ENCODE results near the gene ZBTB7C.

ZBTB7C gene

GRCh38 chr18:47983946-47984345 lies 425.2 kb downstream of the ZBTB7C start:
- H3K36me3 Mint-ChIP-seq (ENCODE audit: low read depth): no peaks in the 10 kb centered on the region
- no peak overlapping the region for H3K4me3 Mint-ChIP-seq
- no peaks in the 10 kb centered on the region for H3K27me3 Mint-ChIP-seq
- DNase-seq: no peak
- no peaks in the 10 kb centered on the region for H3K4me1 Mint-ChIP-seq (ENCODE audit: low read depth)
- H3K9me3 Mint-ChIP-seq: no peaks in the 10 kb centered on the region
- H3K27ac Mint-ChIP-seq: no peak overlapping the region

- Mint-ChIP-seq H3K9me3 (no peaks in the 10 kb centered on the region), H3K4me3 (no peak overlapping the region), H3K27me3 (no peaks in the 10 kb centered on the region), H3K27ac (no peak overlapping the region), H3K36me3 (ENCODE audit: low read depth) (no peaks in the 10 kb centered on the region), H3K4me1 (ENCODE audit: low read depth) (no peaks in the 10 kb centered on the region)
- no peak for DNase-seq
Observed at GRCh38 chr18:47983055-47983454, 426.1 kb downstream of the ZBTB7C start.

GRCh38 chr18:47981830-47982229 lies 427.4 kb downstream of the ZBTB7C start:
- H3K27ac Mint-ChIP-seq: no peak overlapping the region
- H3K9me3 Mint-ChIP-seq: no peaks in the 10 kb centered on the region
- no peak overlapping the region for H3K4me3 Mint-ChIP-seq
- H3K4me1 Mint-ChIP-seq (ENCODE audit: low read depth): no peaks in the 10 kb centered on the region
- H3K36me3 Mint-ChIP-seq (ENCODE audit: low read depth): no peaks in the 10 kb centered on the region
- no peaks in the 10 kb centered on the region for H3K27me3 Mint-ChIP-seq
- DNase-seq: no peak

- no peaks in the 10 kb centered on the region for H3K36me3 Mint-ChIP-seq (ENCODE audit: low read depth)
- H3K27me3 Mint-ChIP-seq: no peaks in the 10 kb centered on the region
- no peaks in the 10 kb centered on the region for H3K9me3 Mint-ChIP-seq
- H3K4me3 Mint-ChIP-seq: no peak overlapping the region
- H3K27ac Mint-ChIP-seq: no peak overlapping the region
- H3K4me1 Mint-ChIP-seq (ENCODE audit: low read depth): no peaks in the 10 kb centered on the region
- no peak for DNase-seq
Observed at GRCh38 chr18:47981320-47981719, 427.9 kb downstream of the ZBTB7C start.

- no peaks in the 10 kb centered on the region for H3K36me3 Mint-ChIP-seq (ENCODE audit: low read depth)
- H3K4me1 Mint-ChIP-seq (ENCODE audit: low read depth): no peaks in the 10 kb centered on the region
- no peak overlapping the region for H3K27ac Mint-ChIP-seq
- no peak overlapping the region for H3K4me3 Mint-ChIP-seq
- no peak for DNase-seq
- no peaks in the 10 kb centered on the region for H3K27me3 Mint-ChIP-seq
- H3K9me3 Mint-ChIP-seq: no peaks in the 10 kb centered on the region
Observed at GRCh38 chr18:47979611-47980200, 429.5 kb downstream of the ZBTB7C start.

GRCh38 chr18:47978603-47979002 lies 430.6 kb downstream of the ZBTB7C start:
- no peaks in the 10 kb centered on the region for H3K9me3 Mint-ChIP-seq
- H3K4me3 Mint-ChIP-seq: no peak overlapping the region
- no peak for DNase-seq
- peaks cover 4% of the 10 kb centered on the region for H3K27me3 Mint-ChIP-seq
- H3K36me3 Mint-ChIP-seq (ENCODE audit: low read depth): no peaks in the 10 kb centered on the region
- no peaks in the 10 kb centered on the region for H3K4me1 Mint-ChIP-seq (ENCODE audit: low read depth)
- H3K27ac Mint-ChIP-seq: no peak overlapping the region

- Mint-ChIP-seq H3K4me3 (no peak overlapping the region), H3K36me3 (ENCODE audit: low read depth) (no peaks in the 10 kb centered on the region), H3K27me3 (peaks cover 5% of the 10 kb centered on the region), H3K9me3 (no peaks in the 10 kb centered on the region), H3K4me1 (ENCODE audit: low read depth) (no peaks in the 10 kb centered on the region), H3K27ac (no peak overlapping the region)
- DNase-seq: no peak
Observed at GRCh38 chr18:47978141-47978540, 431.0 kb downstream of the ZBTB7C start.

All from activated T-cell treated with anti-CD3 and anti-CD28 coated beads, Interleukin-2, amount 50 U/mL, for 24 hours (primary cell).